Astrocyte of the cerebellum (primary cell): ENCODE measurements around the gene NRN1L.
A peak's percentile ranks its signal among the peaks of the same experiment; 100 is the strongest.

Source experiments
- DNase-seq: peaks from one replicate; pipeline ENCODE4 v3.0.0-alpha.2; 2011; ENCODE audit warnings: low read depth
- H3K4me3 ChIP-seq: 2 replicates; pipeline ENCODE4 v1.5.1; 2011; ENCODE audit warnings: mild to moderate bottlenecking, low read depth, low read length, moderate library complexity
- CTCF ChIP-seq: IDR thresholded peaks from 2 replicates; pipeline ENCODE4 v1.5.1; 2012; ENCODE audit warnings: low read length, low read depth, moderate library complexity, mild to moderate bottlenecking; ENCODE audit errors: missing control alignments
- in situ Hi-C: cut with HindIII; loops from 2 replicates; pipeline ENCODE4 v1.10.0; 2017; ENCODE audit warnings: low sequenced_read_pairs

Gene NRN1L

GRCh38 chr16:67888331-67888730 is 3.6 kb downstream of the NRN1L start:
- in situ Hi-C loops, result no loop called here
- H3K4me3 ChIP-seq, result no peak overlapping the region
- no peak for DNase-seq
- no peak for TF ChIP-seq CTCF

GRCh38 chr16:67892375-67892774 is 7.7 kb downstream of the NRN1L start:
- in situ Hi-C loops, result no loop called here
- TF ChIP-seq CTCF, result no peak
- no peak for DNase-seq
- H3K4me3 ChIP-seq, result peak overlapping the region; percentile 32

GRCh38 chr16:67892899-67893742 is 8.4 kb downstream of the NRN1L start, which contains the start of gene PSKH1:
Gene PSKH1, plus strand, starts transcription at chr16:67893254. Its CDS starts 15,496 bp downstream, at chr16:67908750.
- H3K4me3 ChIP-seq, result peak within 1 kb of the TSS; percentile 94
- DNase-seq, result peak; percentile 87
- no peak for TF ChIP-seq CTCF
- in situ Hi-C loops, result no loop called here

- in situ Hi-C loops, result no loop called here
- H3K4me3 ChIP-seq, result peak overlapping the region; percentile 94
- DNase-seq, result no peak
- no peak for TF ChIP-seq CTCF
These were observed 9.2 kb downstream of the NRN1L start for GRCh38 chr16:67893743-67894399.

- H3K4me3 ChIP-seq, result no peak overlapping the region
- in situ Hi-C loops, result no loop called here
- no peak for DNase-seq
- no peak for TF ChIP-seq CTCF
These were observed 12.5 kb downstream of the NRN1L start for GRCh38 chr16:67897231-67897630.

- no peak overlapping the region for H3K4me3 ChIP-seq
- TF ChIP-seq CTCF, result no peak
- in situ Hi-C loops, result loop anchor here (25.0 kb wide), 1 partner anchor 111 kb away; the partner anchor contains the start of genes DDX28, DPEP2NB and DUS2
- no peak for DNase-seq
These were observed 17.0 kb downstream of the NRN1L start for GRCh38 chr16:67901734-67902133.
